A673 (cell line): ENCODE results near the gene LIPI.

ENCODE experiments used
- CTCF ChIP-seq: fragments of 300-800, 200-600 bp; sonication (generic); conservative IDR thresholded peaks from 2 replicates; pipeline ENCODE4 v1.5.1; 2017; ENCODE audit warnings: low read depth, mild to moderate bottlenecking, antibody characterized with exemption, low read length, moderate library complexity, mixed read lengths
- EZH2 ChIP-seq: fragments of 200-600 bp; sonication (generic); IDR thresholded peaks from 2 replicates; pipeline ENCODE4 v1.6.1; 2017; ENCODE audit warnings: borderline replicate concordance, low read depth, mild to moderate bottlenecking, mixed read lengths, antibody characterized with exemption, low read length; ENCODE audit not compliant: poor library complexity, severe bottlenecking

- no peak for TF ChIP-seq CTCF
- TF ChIP-seq EZH2, result no peak
Measured at GRCh38 chr21:14229399-14229798, 18.6 kb upstream of the LIPI start.
